Left ventricle myocardium inferior (tissue), 1 donor: Measurements from ENCODE around the gene CA10. TPM values are rescaled to one million over a fixed set of nuclear protein-coding genes. Genes with fewer than 3 reads are reported as not detected.

ENCODE experiments used
- DNase-seq: peaks from one replicate; pipeline ENCODE4 v3.0.0-alpha.2; 2020
- H3K27ac ChIP-seq: fragments of 200-600 bp; replicated peaks from 2 replicates; pipeline ENCODE4 v1.8.0; 2021
- H3K27me3 ChIP-seq: fragments of 200-600 bp; 2 replicates; pipeline ENCODE4 v1.8.0; 2021; ENCODE audit warnings: low read depth
- H3K36me3 ChIP-seq: fragments of 200-600 bp; 2 replicates; pipeline ENCODE4 v1.8.0; 2021
- H3K4me1 ChIP-seq: fragments of 200-600 bp; 2 replicates; pipeline ENCODE4 v1.8.0; 2021
- H3K4me3 ChIP-seq: fragments of 200-600 bp; 2 replicates; pipeline ENCODE4 v1.8.0; 2021; ENCODE audit warnings: mild to moderate bottlenecking, moderate library complexity
- H3K9me3 ChIP-seq: fragments of 200-600 bp; replicated peaks from 2 replicates; pipeline ENCODE4 v1.8.0; 2021
- CTCF ChIP-seq: fragments of 200-600 bp; IDR thresholded peaks from 2 replicates; pipeline ENCODE4 v1.8.0; 2021; ENCODE audit warnings: antibody characterized with exemption, mild to moderate bottlenecking, borderline replicate concordance
- intact Hi-C: fragments of 100-400 bp; cut with micrococcal nuclease; formaldehyde crosslinking; loops from one replicate; pipeline ENCODE4 v1.11.0; 2022
- total RNA-seq: library from RNA; stranded (reverse); fragmentation: NEBNext Ultra II Directional; extraction: Animal tissue kit (Norgen Biotek cat#: 25700); gene quantifications from one replicate; pipeline ENCODE4 v1.2.1, GENCODE V29; 2021
- donor health status: DM: no; HTN: yes; CAD: no; lungs with severe emphysema.

CA10 gene
- total RNA-seq, 1 donor from 2014 or later, result not detected

- Histone ChIP-seq H3K36me3 (no peaks in the 10 kb centered on the region), H3K9me3 (no peaks in the 10 kb centered on the region), H3K27me3 (peaks cover 7% of the 10 kb centered on the region), H3K4me1 (no peaks in the 10 kb centered on the region), H3K27ac (no peak overlapping the region), H3K4me3 (no peak overlapping the region)
- no peak for DNase-seq
- intact Hi-C loops, result no loop called here
- no peak for TF ChIP-seq CTCF
Measured at GRCh38 chr17:51799981-51800380, 358.5 kb downstream of the CA10 start.

GRCh38 chr17:51799240-51799639 is 359.3 kb downstream of the CA10 start:
- no peak for DNase-seq
- intact Hi-C loops, result no loop called here

GRCh38 chr17:51797150-51797549 is 361.4 kb downstream of the CA10 start:
- Histone ChIP-seq H3K27ac (no peak overlapping the region), H3K4me3 (no peak overlapping the region), H3K4me1 (no peaks in the 10 kb centered on the region), H3K36me3 (no peaks in the 10 kb centered on the region), H3K9me3 (no peaks in the 10 kb centered on the region), H3K27me3 (peaks cover 10% of the 10 kb centered on the region)
- no peak for TF ChIP-seq CTCF
- intact Hi-C loops, result no loop called here
- no peak for DNase-seq

More at GRCh38 chr17:51799240-51799639, 359.3 kb downstream of the CA10 start:
- Histone ChIP-seq H3K4me3 (no peak overlapping the region), H3K9me3 (no peaks in the 10 kb centered on the region), H3K4me1 (no peaks in the 10 kb centered on the region), H3K27me3 (peaks cover 7% of the 10 kb centered on the region), H3K36me3 (no peaks in the 10 kb centered on the region), H3K27ac (no peak overlapping the region)
- TF ChIP-seq CTCF, result no peak

GRCh38 chr17:51796026-51796425 is 362.5 kb downstream of the CA10 start:
- no peaks in the 10 kb centered on the region for H3K9me3 ChIP-seq
- no peak for DNase-seq
- no peak overlapping the region for H3K4me3 ChIP-seq
- no peaks in the 10 kb centered on the region for H3K4me1 ChIP-seq
- intact Hi-C loops, result no loop called here
- no peaks in the 10 kb centered on the region for H3K36me3 ChIP-seq
- H3K27me3 ChIP-seq, result peaks cover 18% of the 10 kb centered on the region
- no peak overlapping the region for H3K27ac ChIP-seq
- no peak for TF ChIP-seq CTCF

- intact Hi-C loops, result no loop called here
- DNase-seq, result no peak
- H3K9me3 ChIP-seq, result no peaks in the 10 kb centered on the region
- H3K27ac ChIP-seq, result no peak overlapping the region
- no peaks in the 10 kb centered on the region for H3K4me1 ChIP-seq
- no peak overlapping the region for H3K4me3 ChIP-seq
- H3K36me3 ChIP-seq, result no peaks in the 10 kb centered on the region
- no peak for TF ChIP-seq CTCF
- peaks cover 18% of the 10 kb centered on the region for H3K27me3 ChIP-seq
Measured at GRCh38 chr17:51795401-51795800, 363.1 kb downstream of the CA10 start.

GRCh38 chr17:51794466-51794865 is 364.0 kb downstream of the CA10 start:
- Histone ChIP-seq H3K9me3 (no peaks in the 10 kb centered on the region), H3K4me1 (no peaks in the 10 kb centered on the region), H3K4me3 (no peak overlapping the region), H3K36me3 (no peaks in the 10 kb centered on the region), H3K27ac (no peak overlapping the region), H3K27me3 (peaks cover 23% of the 10 kb centered on the region)
- intact Hi-C loops, result no loop called here
- DNase-seq, result no peak
- no peak for TF ChIP-seq CTCF
